Thyroid gland (tissue), 4 donors: ENCODE measurements around the gene CACNG6.

Source experiments
- POLR2A ChIP-seq, 2 donors: fragments of 450-650 bp; IDR thresholded peaks; one replicate each; pipeline ENCODE4 v1.6.1; 2017; ENCODE audit warnings: antibody characterized with exemption in 2 of 2, mild to moderate bottlenecking in 2 of 2, moderate library complexity in 1 of 2
- TF ChIP-seq, protein P1 (sequence below), 6 experiments: fragments of 200-600 bp in 3 of 6; fragments of 450-650 bp in 3 of 6; sonication (generic) in 3 of 6; IDR thresholded peaks; one replicate each; pipeline ENCODE4 v1.5.1; 2016 to 2019; ENCODE audit warnings: antibody characterized with exemption in 6 of 6, mild to moderate bottlenecking in 2 of 6, inconsistent platforms in 1 of 6, moderate library complexity in 1 of 6

- TF ChIP-seq POLR2A (IDR thresholded peaks at IDR 0.05), result no peak
- TF ChIP-seq, protein P1, sequence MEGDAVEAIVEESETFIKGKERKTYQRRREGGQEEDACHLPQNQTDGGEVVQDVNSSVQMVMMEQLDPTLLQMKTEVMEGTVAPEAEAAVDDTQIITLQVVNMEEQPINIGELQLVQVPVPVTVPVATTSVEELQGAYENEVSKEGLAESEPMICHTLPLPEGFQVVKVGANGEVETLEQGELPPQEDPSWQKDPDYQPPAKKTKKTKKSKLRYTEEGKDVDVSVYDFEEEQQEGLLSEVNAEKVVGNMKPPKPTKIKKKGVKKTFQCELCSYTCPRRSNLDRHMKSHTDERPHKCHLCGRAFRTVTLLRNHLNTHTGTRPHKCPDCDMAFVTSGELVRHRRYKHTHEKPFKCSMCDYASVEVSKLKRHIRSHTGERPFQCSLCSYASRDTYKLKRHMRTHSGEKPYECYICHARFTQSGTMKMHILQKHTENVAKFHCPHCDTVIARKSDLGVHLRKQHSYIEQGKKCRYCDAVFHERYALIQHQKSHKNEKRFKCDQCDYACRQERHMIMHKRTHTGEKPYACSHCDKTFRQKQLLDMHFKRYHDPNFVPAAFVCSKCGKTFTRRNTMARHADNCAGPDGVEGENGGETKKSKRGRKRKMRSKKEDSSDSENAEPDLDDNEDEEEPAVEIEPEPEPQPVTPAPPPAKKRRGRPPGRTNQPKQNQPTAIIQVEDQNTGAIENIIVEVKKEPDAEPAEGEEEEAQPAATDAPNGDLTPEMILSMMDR (IDR thresholded peaks at IDR 0.05), result no peak
These were observed 33.3 kb upstream of the CACNG6 start for GRCh38 chr19:53958168-53958571.
